DND-41 (cell line): ENCODE results near the gene TMEM91.

ENCODE experiments used
- CTCF ChIP-seq: IDR thresholded peaks from 2 replicates; pipeline ENCODE4 v1.5.1; 2012; ENCODE audit warnings: borderline replicate concordance, low read length, moderate library complexity, mild to moderate bottlenecking; ENCODE audit not compliant: poor library complexity, severe bottlenecking; ENCODE audit errors: extremely low read depth
- EZH2 ChIP-seq: IDR thresholded peaks from 3 replicates; pipeline ENCODE4 v1.6.1; 2012; ENCODE audit warnings: borderline replicate concordance, low read depth, mild to moderate bottlenecking, moderate library complexity, low read length, inconsistent platforms; ENCODE audit not compliant: severe bottlenecking

- TF ChIP-seq EZH2 (no peak), CTCF (no peak)
Measured at GRCh38 chr19:41354343-41354953, 21.9 kb upstream of the TMEM91 start.
